ENCODE measurements around the gene SNX17.

DNA sequence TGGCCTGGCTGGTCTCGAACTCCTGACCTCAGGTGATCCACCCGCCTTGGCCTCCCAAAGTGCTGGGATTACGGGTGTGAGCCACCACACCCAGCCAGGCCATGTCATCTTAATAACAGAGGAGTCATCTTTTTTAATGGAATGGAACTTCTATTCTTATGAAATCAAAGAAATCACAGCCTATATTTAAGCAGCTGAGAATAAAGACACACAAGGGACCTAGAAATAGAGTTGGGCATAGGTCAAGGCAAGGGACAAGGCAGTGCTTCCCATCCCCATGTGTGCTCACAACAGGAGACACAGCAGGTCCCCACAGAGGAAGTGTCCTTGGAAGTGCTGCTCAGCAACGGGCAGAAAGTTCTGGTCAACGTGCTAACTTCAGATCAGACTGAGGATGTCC, 3.2 kb downstream of the SNX17 start:
- TF ChIP-seq FOXM1 (IDR thresholded peaks at IDR 0.05; ENCODE audit: borderline replicate concordance) (no peak), HDGF (IDR thresholded peaks at IDR 0.05; ENCODE audit: borderline replicate concordance) (no peak), SP1 (IDR thresholded peaks at IDR 0.05) (no peak), SUZ12 (IDR thresholded peaks at IDR 0.05) (no peak), NFRKB (IDR thresholded peaks at IDR 0.05) (no peak), ZNF384 (IDR thresholded peaks at IDR 0.05) (no peak), ARNT (IDR thresholded peaks at IDR 0.05) (no peak), L3MBTL2 (conservative IDR thresholded peaks at IDR 0.05) (no peak), CTBP1 (IDR thresholded peaks at IDR 0.05; ENCODE audit: borderline replicate concordance) (no peak), BHLHE40 (IDR thresholded peaks at IDR 0.05; ENCODE audit: borderline replicate concordance) (no peak)
- TF ChIP-seq, protein P1, sequence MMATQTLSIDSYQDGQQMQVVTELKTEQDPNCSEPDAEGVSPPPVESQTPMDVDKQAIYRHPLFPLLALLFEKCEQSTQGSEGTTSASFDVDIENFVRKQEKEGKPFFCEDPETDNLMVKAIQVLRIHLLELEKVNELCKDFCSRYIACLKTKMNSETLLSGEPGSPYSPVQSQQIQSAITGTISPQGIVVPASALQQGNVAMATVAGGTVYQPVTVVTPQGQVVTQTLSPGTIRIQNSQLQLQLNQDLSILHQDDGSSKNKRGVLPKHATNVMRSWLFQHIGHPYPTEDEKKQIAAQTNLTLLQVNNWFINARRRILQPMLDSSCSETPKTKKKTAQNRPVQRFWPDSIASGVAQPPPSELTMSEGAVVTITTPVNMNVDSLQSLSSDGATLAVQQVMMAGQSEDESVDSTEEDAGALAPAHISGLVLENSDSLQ (IDR thresholded peaks at IDR 0.05): no peak
